Measurements from ENCODE around the gene CRTAP.
"Not testable (repeated sequence)": the region's sequence is repeated elsewhere in the genome, so short reads cannot be mapped to it uniquely, and the experiment has no call there.

Gene CRTAP

GRCh38 chr3:33130144-33130543 is 16.3 kb downstream of the CRTAP start:
- H3K27ac ChIP-seq, result no peak overlapping the region

GRCh38 chr3:33131331-33132018 is 17.7 kb downstream of the CRTAP start:
- H3K27ac ChIP-seq, result no peak overlapping the region
- TF ChIP-seq ZFX (IDR thresholded peaks at IDR 0.05) (no peak), CTCF (conservative IDR thresholded peaks at IDR 0.05) (peak; percentile 80)

More at GRCh38 chr3:33130144-33130543, 16.3 kb downstream of the CRTAP start:
- no peak for TF ChIP-seq ZFX (IDR thresholded peaks at IDR 0.05)
- no peak for TF ChIP-seq CTCF (conservative IDR thresholded peaks at IDR 0.05)

- TF ChIP-seq ZFX (IDR thresholded peaks at IDR 0.05), result no peak
- no peak for TF ChIP-seq CTCF (conservative IDR thresholded peaks at IDR 0.05)
- H3K27ac ChIP-seq, result no peak overlapping the region
These were observed 18.2 kb downstream of the CRTAP start for GRCh38 chr3:33132019-33132360.

GRCh38 chr3:33134026-33134625 is 20.3 kb downstream of the CRTAP start:
- no peak overlapping the region for H3K27ac ChIP-seq
- TF ChIP-seq ZFX (IDR thresholded peaks at IDR 0.05) (no peak), CTCF (conservative IDR thresholded peaks at IDR 0.05) (no peak)

- no peak overlapping the region for H3K27ac ChIP-seq
- TF ChIP-seq ZFX (IDR thresholded peaks at IDR 0.05) (no peak), CTCF (conservative IDR thresholded peaks at IDR 0.05) (no peak)
These were observed 23.9 kb downstream of the CRTAP start for GRCh38 chr3:33137691-33138090.

- not testable (repeated sequence) for H3K27ac ChIP-seq
These were observed 25.3 kb downstream of the CRTAP start for GRCh38 chr3:33139006-33139623.

- TF ChIP-seq CTCF (conservative IDR thresholded peaks at IDR 0.05), result no peak
- no peak for TF ChIP-seq ZFX (IDR thresholded peaks at IDR 0.05)
- H3K27ac ChIP-seq, result no peak overlapping the region
These were observed 26.2 kb downstream of the CRTAP start for GRCh38 chr3:33139996-33140395.

Measured in C4-2B (cell line).